ENCODE measurements around the gene GRIK4.

DNA sequence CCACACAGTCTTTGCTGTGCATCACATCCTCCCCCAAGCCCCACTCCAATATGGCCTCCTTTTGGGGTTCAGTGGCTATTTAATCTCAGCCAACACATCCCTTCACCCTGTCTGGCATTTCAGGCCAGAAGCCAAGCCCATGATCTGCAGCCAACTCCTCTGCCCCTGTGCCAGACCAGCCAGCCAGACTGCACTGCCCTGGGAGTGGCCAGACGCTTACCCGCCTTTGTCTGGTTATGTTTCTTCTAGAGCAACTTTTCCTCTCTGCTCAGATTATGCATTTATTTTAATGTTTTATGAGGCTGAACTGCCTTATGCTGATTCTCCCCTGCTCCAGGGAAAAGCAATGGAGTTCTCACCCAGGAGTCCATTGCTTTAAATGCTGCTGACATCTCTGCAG lies 305.6 kb downstream of the GRIK4 start:
- no peak for TF ChIP-seq CTCF (IDR thresholded peaks at IDR 0.05)
- no peak for TF ChIP-seq POLR2A (IDR thresholded peaks at IDR 0.05)
